Measurements from ENCODE around the gene RYR1.

The RYR1 gene

DNA sequence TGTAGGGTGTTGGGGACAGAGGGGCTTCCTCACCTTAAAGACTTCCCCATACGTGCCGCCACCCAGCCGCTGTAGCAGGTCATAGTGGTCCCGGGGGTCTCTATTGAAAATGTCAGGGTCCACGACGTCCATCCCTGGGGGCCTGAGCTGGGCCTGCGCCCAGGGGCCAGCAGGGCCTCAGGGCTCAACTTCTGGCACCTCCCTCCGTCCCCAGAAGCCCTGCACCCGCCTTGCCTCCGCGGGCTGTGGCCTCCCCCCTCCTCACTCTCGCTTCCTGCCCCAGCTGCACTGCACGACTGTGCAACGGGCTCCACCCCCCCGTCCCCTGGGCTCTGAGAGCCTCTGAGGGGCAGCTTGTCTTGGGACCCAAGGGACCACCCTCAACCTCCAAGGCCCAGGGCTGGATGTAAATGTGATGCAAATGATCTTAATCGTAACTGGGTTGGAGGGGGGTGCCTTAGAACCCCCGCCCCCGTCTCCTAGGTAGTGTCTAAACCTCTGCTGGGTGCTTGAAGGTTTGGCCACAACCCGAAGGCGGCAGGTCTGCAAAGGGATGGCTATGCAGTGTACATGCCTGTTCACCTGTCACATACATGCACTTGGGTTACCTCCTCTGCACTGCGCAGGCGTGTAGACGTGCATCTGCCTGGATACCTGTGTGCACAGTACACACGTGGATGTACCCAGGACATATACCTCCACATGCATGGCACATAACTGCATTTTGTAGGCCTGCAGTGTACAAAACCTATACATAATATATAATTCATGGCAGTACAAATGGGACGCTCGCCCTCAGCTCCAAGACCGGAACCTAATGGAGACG lies 184.5 kb downstream of the RYR1 start, which contains the start of gene MAP4K1:
Gene MAP4K1, minus strand, starts transcription at position 190 of the 826 bp plus-strand sequence. Its CDS starts 58 bp downstream, at position 132.
- POLR2A ChIA-PET = interaction anchor here (0.7 to 4.4 kb wide), 44 partner anchors 8 to 818 kb away, joined by 3 to 84 read pairs (median 6); partner anchors contain the start of genes ACTN4, FAM98C, GGN and MRPS12
- H3K4me3 ChIP-seq (ENCODE audit: low read depth, low read length) = peak within 1 kb of the TSS; percentile 51
- peaks cover 26 to 28% of the 10 kb centered on the region in 2 experiments for H3K36me3 ChIP-seq (ENCODE audit: control insufficient read depth in 2 of 2, insufficient read depth in 1 of 2, low read length in 2 of 2)
- CTCF ChIA-PET = interaction anchor here (0.6 to 5.1 kb wide), 13 partner anchors 9 to 385 kb away, joined by 3 to 61 read pairs (median 3); partner anchors contain the start of genes FAM98C, MRPS12 and SARS2
- H3K9me3 ChIP-seq (ENCODE audit: control insufficient read depth, insufficient read depth, low read depth, low read length) = no peaks in the 10 kb centered on the region
- peak within 1 kb of the TSS; percentile 94 for H3K27ac ChIP-seq (ENCODE audit: extremely low read depth, low read depth, low read length)
- H3K4me1 ChIP-seq (ENCODE audit: control insufficient read depth, insufficient read depth, low read length) = peaks cover 16% of the 10 kb centered on the region
- TF ChIP-seq ZSCAN23 (tag by site-specific recombination; IDR thresholded peaks at IDR 0.05) (0 out of 2 replicates have a peak, but pooled peaks have one; percentile 3), HOXD13 (CRISPR knock-in tag; IDR thresholded peaks at IDR 0.05; ENCODE audit: borderline replicate concordance) (no peak), SP2 (tag by site-specific recombination; IDR thresholded peaks at IDR 0.05) (peak; percentile 12; the same call in 1 of the 2 replicates), GLIS2 (tag by site-specific recombination; IDR thresholded peaks at IDR 0.05) (no peak; the same call in none of the 2 replicates), ZNF341 (tag by site-specific recombination; IDR thresholded peaks at IDR 0.05; ENCODE audit: low read depth) (peak; percentile 44; the same call in 1 of the 2 replicates), MYNN (tag by site-specific recombination; IDR thresholded peaks at IDR 0.05; ENCODE audit: borderline replicate concordance) (0 out of 2 replicates have a peak, but pooled peaks have one; percentile 13), ZNF404 (tag by site-specific recombination; IDR thresholded peaks at IDR 0.05) (0 out of 2 replicates have a peak, but pooled peaks have one; percentile 10), ZNF24 (tag by site-specific recombination; IDR thresholded peaks at IDR 0.05) (no peak), ZNF521 (tag by site-specific recombination; IDR thresholded peaks at IDR 0.05) (no peak), ZNF280C (tag by site-specific recombination; IDR thresholded peaks at IDR 0.05) (no peak), ZNF157 (tag by site-specific recombination; IDR thresholded peaks at IDR 0.05) (0 out of 2 replicates have a peak, but pooled peaks have one; percentile 5), ZNF670 (tag by site-specific recombination; IDR thresholded peaks at IDR 0.05; ENCODE audit: low read depth) (no peak), RBAK (tag by site-specific recombination; IDR thresholded peaks at IDR 0.05) (no peak), HOXA7 (CRISPR knock-in tag; IDR thresholded peaks at IDR 0.05; ENCODE audit: borderline replicate concordance) (no peak), ZNF174 (tag by site-specific recombination; IDR thresholded peaks at IDR 0.05) (no peak), ZBTB48 (tag by site-specific recombination; IDR thresholded peaks at IDR 0.05) (peak; percentile 71), CTCF (tag by site-specific recombination; IDR thresholded peaks at IDR 0.05) (0 out of 2 replicates have a peak, but pooled peaks have one; percentile 26), PRDM1 (tag by site-specific recombination; IDR thresholded peaks at IDR 0.05) (no peak), ZBTB20 (tag by site-specific recombination; IDR thresholded peaks at IDR 0.05) (peak; percentile 14; the same call in 1 of the 2 replicates), ZNF354C (tag by site-specific recombination; IDR thresholded peaks at IDR 0.05; ENCODE audit: borderline replicate concordance, low read depth) (no peak), ZNF48 (tag by site-specific recombination; IDR thresholded peaks at IDR 0.05) (no peak), ZBTB7A (tag by site-specific recombination; IDR thresholded peaks at IDR 0.05; ENCODE audit: low read depth) (no peak), TRIM28 (IDR thresholded peaks at IDR 0.05; ENCODE audit: borderline replicate concordance, low read length) (no peak), ZNF529 (tag by site-specific recombination; IDR thresholded peaks at IDR 0.05; ENCODE audit: insufficient replicate concordance) (no peak), ZBTB10 (tag by site-specific recombination; IDR thresholded peaks at IDR 0.05) (peak; percentile 14; the same call in 1 of the 2 replicates), ZNF202 (tag by site-specific recombination; IDR thresholded peaks at IDR 0.05; ENCODE audit: borderline replicate concordance) (no peak)
- TF ChIP-seq, protein P1, sequence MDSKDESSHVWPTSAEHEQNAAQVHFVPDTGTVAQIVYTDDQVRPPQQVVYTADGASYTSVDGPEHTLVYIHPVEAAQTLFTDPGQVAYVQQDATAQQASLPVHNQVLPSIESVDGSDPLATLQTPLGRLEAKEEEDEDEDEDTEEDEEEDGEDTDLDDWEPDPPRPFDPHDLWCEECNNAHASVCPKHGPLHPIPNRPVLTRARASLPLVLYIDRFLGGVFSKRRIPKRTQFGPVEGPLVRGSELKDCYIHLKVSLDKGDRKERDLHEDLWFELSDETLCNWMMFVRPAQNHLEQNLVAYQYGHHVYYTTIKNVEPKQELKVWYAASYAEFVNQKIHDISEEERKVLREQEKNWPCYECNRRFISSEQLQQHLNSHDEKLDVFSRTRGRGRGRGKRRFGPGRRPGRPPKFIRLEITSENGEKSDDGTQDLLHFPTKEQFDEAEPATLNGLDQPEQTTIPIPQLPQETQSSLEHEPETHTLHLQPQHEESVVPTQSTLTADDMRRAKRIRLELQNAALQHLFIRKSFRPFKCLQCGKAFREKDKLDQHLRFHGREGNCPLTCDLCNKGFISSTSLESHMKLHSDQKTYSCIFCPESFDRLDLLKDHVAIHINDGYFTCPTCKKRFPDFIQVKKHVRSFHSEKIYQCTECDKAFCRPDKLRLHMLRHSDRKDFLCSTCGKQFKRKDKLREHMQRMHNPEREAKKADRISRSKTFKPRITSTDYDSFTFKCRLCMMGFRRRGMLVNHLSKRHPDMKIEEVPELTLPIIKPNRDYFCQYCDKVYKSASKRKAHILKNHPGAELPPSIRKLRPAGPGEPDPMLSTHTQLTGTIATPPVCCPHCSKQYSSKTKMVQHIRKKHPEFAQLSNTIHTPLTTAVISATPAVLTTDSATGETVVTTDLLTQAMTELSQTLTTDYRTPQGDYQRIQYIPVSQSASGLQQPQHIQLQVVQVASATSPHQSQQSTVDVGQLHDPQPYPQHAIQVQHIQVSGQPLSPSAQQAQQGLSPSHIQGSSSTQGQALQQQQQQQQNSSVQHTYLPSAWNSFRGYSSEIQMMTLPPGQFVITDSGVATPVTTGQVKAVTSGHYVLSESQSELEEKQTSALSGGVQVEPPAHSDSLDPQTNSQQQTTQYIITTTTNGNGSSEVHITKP (tag by site-specific recombination; IDR thresholded peaks at IDR 0.05) = no peak

Measured in HEK293 (cell line).